ENCODE measurements around the gene ATP5PD. TPM values are rescaled to one million over a fixed set of nuclear protein-coding genes. Genes with fewer than 3 reads are reported as not detected.
"Not testable (repeated sequence)": the region's sequence is repeated elsewhere in the genome, so short reads cannot be mapped to it uniquely, and the experiment has no call there.

The ATP5PD gene
- total and polyA plus RNA-seq, 2 of the 13 experiments (the other 11 are each of a cell fraction or from before 2014, with no cell fraction given) = 158 to 428 TPM

DNA sequence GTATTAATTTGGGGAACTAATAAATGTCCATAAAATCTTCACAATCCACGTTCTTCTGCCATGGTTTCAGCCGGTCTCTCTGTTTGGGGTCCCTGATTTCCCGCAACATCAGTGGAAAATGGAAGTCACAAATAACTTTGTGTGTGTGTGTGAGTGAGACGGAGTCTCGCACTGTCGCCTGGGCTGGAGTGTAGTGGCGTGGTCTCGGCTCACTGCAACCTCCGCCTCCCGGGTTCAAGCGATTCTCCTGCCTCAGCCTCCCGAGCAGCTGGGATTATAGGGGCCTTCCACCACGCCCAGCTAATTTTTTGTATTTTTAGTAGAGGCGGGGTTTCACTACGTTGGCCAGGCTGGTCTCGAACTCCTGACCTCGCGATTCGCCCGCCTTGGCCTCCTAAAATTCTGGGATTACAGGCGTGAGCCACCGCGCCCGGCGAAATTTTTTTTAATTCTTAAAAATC lies 793 bp downstream of the ATP5PD start:
- H4K20me1 ChIP-seq (ENCODE audit: insufficient read depth, low read length); H3K27me3 ChIP-seq (ENCODE audit: control insufficient read depth in 1 of 2, insufficient read depth in 2 of 2, low read length in 2 of 2); BruUV-seq (replicated peaks); CTCF ChIA-PET (ENCODE audit: low intra/inter-chr PET ratio, low total read pairs); FAIRE-seq; in situ Hi-C loops (cut with HindIII; ENCODE audit: extremely low pct_ligation_motif_present, low pct_unique_long_range_greater_than_20kb); ATAC-seq; H3K9me3 ChIP-seq (ENCODE audit: low read length); DNase-seq (ENCODE audit: low spot score); H2AFZ ChIP-seq (ENCODE audit: low read length): not testable (repeated sequence)
- TF ChIP-seq, protein P1, sequence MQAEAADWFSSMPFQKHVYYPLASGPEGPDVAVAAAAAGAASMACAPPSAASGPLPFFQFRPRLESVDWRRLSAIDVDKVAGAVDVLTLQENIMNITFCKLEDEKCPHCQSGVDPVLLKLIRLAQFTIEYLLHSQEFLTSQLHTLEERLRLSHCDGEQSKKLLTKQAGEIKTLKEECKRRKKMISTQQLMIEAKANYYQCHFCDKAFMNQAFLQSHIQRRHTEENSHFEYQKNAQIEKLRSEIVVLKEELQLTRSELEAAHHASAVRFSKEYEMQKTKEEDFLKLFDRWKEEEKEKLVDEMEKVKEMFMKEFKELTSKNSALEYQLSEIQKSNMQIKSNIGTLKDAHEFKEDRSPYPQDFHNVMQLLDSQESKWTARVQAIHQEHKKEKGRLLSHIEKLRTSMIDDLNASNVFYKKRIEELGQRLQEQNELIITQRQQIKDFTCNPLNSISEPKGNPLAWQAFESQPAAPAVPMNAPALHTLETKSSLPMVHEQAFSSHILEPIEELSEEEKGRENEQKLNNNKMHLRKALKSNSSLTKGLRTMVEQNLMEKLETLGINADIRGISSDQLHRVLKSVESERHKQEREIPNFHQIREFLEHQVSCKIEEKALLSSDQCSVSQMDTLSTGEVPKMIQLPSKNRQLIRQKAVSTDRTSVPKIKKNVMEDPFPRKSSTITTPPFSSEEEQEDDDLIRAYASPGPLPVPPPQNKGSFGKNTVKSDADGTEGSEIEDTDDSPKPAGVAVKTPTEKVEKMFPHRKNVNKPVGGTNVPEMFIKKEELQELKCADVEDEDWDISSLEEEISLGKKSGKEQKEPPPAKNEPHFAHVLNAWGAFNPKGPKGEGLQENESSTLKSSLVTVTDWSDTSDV (CRISPR knock-in tag; IDR thresholded peaks at IDR 0.05) = peak; percentile 24; the same call in 1 of the 2 replicates
- TF ChIP-seq, protein P2, sequence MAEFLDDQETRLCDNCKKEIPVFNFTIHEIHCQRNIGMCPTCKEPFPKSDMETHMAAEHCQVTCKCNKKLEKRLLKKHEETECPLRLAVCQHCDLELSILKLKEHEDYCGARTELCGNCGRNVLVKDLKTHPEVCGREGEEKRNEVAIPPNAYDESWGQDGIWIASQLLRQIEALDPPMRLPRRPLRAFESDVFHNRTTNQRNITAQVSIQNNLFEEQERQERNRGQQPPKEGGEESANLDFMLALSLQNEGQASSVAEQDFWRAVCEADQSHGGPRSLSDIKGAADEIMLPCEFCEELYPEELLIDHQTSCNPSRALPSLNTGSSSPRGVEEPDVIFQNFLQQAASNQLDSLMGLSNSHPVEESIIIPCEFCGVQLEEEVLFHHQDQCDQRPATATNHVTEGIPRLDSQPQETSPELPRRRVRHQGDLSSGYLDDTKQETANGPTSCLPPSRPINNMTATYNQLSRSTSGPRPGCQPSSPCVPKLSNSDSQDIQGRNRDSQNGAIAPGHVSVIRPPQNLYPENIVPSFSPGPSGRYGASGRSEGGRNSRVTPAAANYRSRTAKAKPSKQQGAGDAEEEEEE (CRISPR knock-in tag; IDR thresholded peaks at IDR 0.05; ENCODE audit: borderline replicate concordance) = peak; percentile 89; the same call in 1 of the 2 replicates
- TF ChIP-seq MED13 (CRISPR knock-in tag; IDR thresholded peaks at IDR 0.05) = 0 out of 2 replicates have a peak, but pooled peaks have one; percentile 8
- TF ChIP-seq ZNF841 (CRISPR knock-in tag; IDR thresholded peaks at IDR 0.05; ENCODE audit: borderline replicate concordance) = 0 out of 2 replicates have a peak, but pooled peaks have one; percentile 18
- peak; percentile 15 for TF ChIP-seq ZNF44 (CRISPR knock-in tag; IDR thresholded peaks at IDR 0.05)
- 0 out of 2 replicates have a peak, but pooled peaks have one; percentile 8 for TF ChIP-seq ZNF234 (CRISPR knock-in tag; conservative IDR thresholded peaks at IDR 0.05)
- peak; percentile 41; the same call in 1 of the 2 replicates for TF ChIP-seq ADNP (CRISPR knock-in tag; IDR thresholded peaks at IDR 0.05)
- peak; percentile 90 for TF ChIP-seq ZNF441 (CRISPR knock-in tag; IDR thresholded peaks at IDR 0.05; ENCODE audit: borderline replicate concordance)
- Histone ChIP-seq H3K4me3 (replicated peaks in 1 of 3; ENCODE audit: insufficient read depth in 1 of 3, low read depth in 2 of 3, low read length in 3 of 3) (peak overlapping the region; percentile 75 to 98 (median 90)), H3K79me2 (ENCODE audit: insufficient read depth, low read length) (peaks cover 29% of the 10 kb centered on the region), H3K9ac (ENCODE audit: insufficient read depth, low read depth, low read length) (peak overlapping the region; percentile 92), H3K4me1 (ENCODE audit: insufficient read depth, low read length) (peaks cover 29% of the 10 kb centered on the region), H3K36me3 (replicated peaks in 1 of 2; ENCODE audit: control insufficient read depth in 1 of 2, insufficient read depth in 2 of 2, low read length in 2 of 2) (peaks cover 4 to 25% of the 10 kb centered on the region in 2 experiments), H3K4me2 (ENCODE audit: low read depth, low read length) (peak overlapping the region; percentile 79), H3K27ac (ENCODE audit: extremely low read length, insufficient read depth, low read length) (peak overlapping the region; percentile 92)
- WGBS (ENCODE audit: low lambda C conversion rate) = 26% methylated on average over 25 of the region's 25 CpGs
- POLR2A ChIA-PET = interaction anchor here (0.7 to 4.8 kb wide), 10 partner anchors 10 to 74 kb away, joined by 3 to 76 read pairs (median 4); partner anchors contain the start of genes ARMC7, CDR2L, HID1 and MRPL58
- intact Hi-C loops (cut with micrococcal nuclease; ENCODE audit: unreplicated experiment) = loop anchor here (1.0 to 5.0 kb wide), 2 partner anchors 11 to 41 kb away; partner anchors contain the start of gene SLC16A5
